ENCODE measurements around the gene ZBTB45. TPM values are rescaled to one million over a fixed set of nuclear protein-coding genes. Genes with fewer than 3 reads are reported as not detected.
A peak's percentile ranks its signal among the peaks of the same experiment; 100 is the strongest.

ZBTB45 gene
- polyA plus RNA-seq, 1 experiment = 9.5 TPM

- DNase-seq (ENCODE audit: low read depth) = no peak
- Histone ChIP-seq H3K4me3 (ENCODE audit: low read depth, low read length) (no peak overlapping the region), H3K27me3 (ENCODE audit: control insufficient read depth, insufficient read depth, low read length) (no peaks in the 10 kb centered on the region), H3K36me3 (ENCODE audit: control insufficient read depth, insufficient read depth, low read length) (peaks cover 14% of the 10 kb centered on the region)
- ChIA-PET CTCF (no interaction called here), POLR2A (no interaction called here)
- TF ChIP-seq CTCF (IDR thresholded peaks at IDR 0.05; ENCODE audit: insufficient read depth, low read depth, low read length) = no peak
Measured at GRCh38 chr19:58469241-58470013, 50.2 kb downstream of the ZBTB45 start.

- POLR2A ChIA-PET = no interaction called here
- Histone ChIP-seq H3K27me3 (ENCODE audit: control insufficient read depth, insufficient read depth, low read length) (no peaks in the 10 kb centered on the region), H3K36me3 (ENCODE audit: control insufficient read depth, insufficient read depth, low read length) (peaks cover 14% of the 10 kb centered on the region), H3K4me3 (ENCODE audit: low read depth, low read length) (peak overlapping the region; percentile 1; the same call in 1 of the 2 replicates)
- CTCF ChIA-PET = no interaction called here
- TF ChIP-seq CTCF (IDR thresholded peaks at IDR 0.05; ENCODE audit: insufficient read depth, low read depth, low read length) = no peak
- no peak for DNase-seq (ENCODE audit: low read depth)
Measured at GRCh38 chr19:58468216-58468839, 51.3 kb downstream of the ZBTB45 start.

- CTCF ChIA-PET = interaction anchor here (0.6 kb wide), 1 partner anchor 134 kb away, joined by 3 read pairs; no protein-coding TSS in a partner anchor
Measured at GRCh38 chr19:58466760-58467589, 52.6 kb downstream of the ZBTB45 start, which contains the start of gene ZNF324. TSS of gene ZNF324 (plus strand) at chr19:58467080. CDS start at chr19:58469186, 2,106 bp downstream.

GRCh38 chr19:58466089-58466759 lies 53.4 kb downstream of the ZBTB45 start:
- Histone ChIP-seq H3K27me3 (ENCODE audit: control insufficient read depth, insufficient read depth, low read length) (no peaks in the 10 kb centered on the region), H3K4me3 (ENCODE audit: low read depth, low read length) (peak overlapping the region; percentile 73), H3K36me3 (ENCODE audit: control insufficient read depth, insufficient read depth, low read length) (peaks cover 5% of the 10 kb centered on the region)
- POLR2A ChIA-PET = no interaction called here
- no peak for TF ChIP-seq CTCF (IDR thresholded peaks at IDR 0.05; ENCODE audit: insufficient read depth, low read depth, low read length)
- no peak for DNase-seq (ENCODE audit: low read depth)
- CTCF ChIA-PET = no interaction called here

More at GRCh38 chr19:58466760-58467589, 52.6 kb downstream of the ZBTB45 start, which contains the start of gene ZNF324:
- peak; percentile 62 for DNase-seq (ENCODE audit: low read depth)
- Histone ChIP-seq H3K36me3 (ENCODE audit: control insufficient read depth, insufficient read depth, low read length) (peaks cover 8% of the 10 kb centered on the region), H3K27me3 (ENCODE audit: control insufficient read depth, insufficient read depth, low read length) (no peaks in the 10 kb centered on the region), H3K4me3 (ENCODE audit: low read depth, low read length) (peak within 1 kb of the TSS; percentile 73)
- POLR2A ChIA-PET = no interaction called here
- TF ChIP-seq CTCF (IDR thresholded peaks at IDR 0.05; ENCODE audit: insufficient read depth, low read depth, low read length) = no peak

Small RNAs within 50 kb of the gene (small RNA-seq; reads per million reads assigned to genes)
- gene MIR6807 (ENCODE audit: insufficient read length, low read depth, low replicate concordance) (not detected), gene RN7SL525P (ENCODE audit: insufficient read length, low read depth, low replicate concordance) (not detected), gene RN7SL693P (ENCODE audit: insufficient read length, low read depth, low replicate concordance) (not detected), gene RNU6-1337P (ENCODE audit: insufficient read length, low read depth, low replicate concordance) (not detected)

Other genes starting within 250 kb of the ZBTB45 start
- gene ZNF8, start 240.9 kb downstream of the ZBTB45 start, polyA plus RNA-seq (2011; rRNA removed) = 2.1 and 2.5 TPM in 2 replicates
- 34.3 and 39.4 TPM in 2 replicates for gene ERVK3-1, start 214.4 kb downstream of the ZBTB45 start, polyA plus RNA-seq (2011; rRNA removed)
- 2.1 and 2.3 TPM in 2 replicates for gene ZSCAN22, start 192.8 kb downstream of the ZBTB45 start, polyA plus RNA-seq (2011; rRNA removed)
- 13.7 and 15.5 TPM in 2 replicates for gene A1BG, start 166.3 kb downstream of the ZBTB45 start, polyA plus RNA-seq (2011; rRNA removed)
- gene ZNF497, start 157.1 kb downstream of the ZBTB45 start, polyA plus RNA-seq (2011; rRNA removed) = 0.20 TPM in 2 replicates
- 0.47 and 0.82 TPM in 2 replicates for gene ZNF837, start 138.8 kb downstream of the ZBTB45 start, polyA plus RNA-seq (2011; rRNA removed)
- 2,500 and 3,326 TPM in 2 replicates for gene RPS5, start 132.5 kb downstream of the ZBTB45 start, polyA plus RNA-seq (2011; rRNA removed)
- gene RNF225, start 124.2 kb downstream of the ZBTB45 start, polyA plus RNA-seq (2011; rRNA removed) = not detected in 2 replicates
- gene ZNF584, start 111.2 kb downstream of the ZBTB45 start, polyA plus RNA-seq (2011; rRNA removed) = 8.9 and 10.0 TPM in 2 replicates
- gene ZNF132, start 79.7 kb downstream of the ZBTB45 start, polyA plus RNA-seq (2011; rRNA removed) = 2.7 and 3.2 TPM in 2 replicates
- 1.6 and 2.0 TPM in 2 replicates for gene ZNF324B, start 68.2 kb downstream of the ZBTB45 start, polyA plus RNA-seq (2011; rRNA removed)
- gene ZNF324, start 52.7 kb downstream of the ZBTB45 start, polyA plus RNA-seq (2011; rRNA removed) = 3.6 and 4.4 TPM in 2 replicates
- gene ZNF446, start 43.5 kb downstream of the ZBTB45 start, polyA plus RNA-seq (2011; rRNA removed) = 5.0 and 8.2 TPM in 2 replicates
- 8.6 and 13.1 TPM in 2 replicates for gene SLC27A5, start 7.8 kb downstream of the ZBTB45 start, polyA plus RNA-seq (2011; rRNA removed)
- 210 and 476 TPM in 2 replicates for gene TRIM28, start 24.3 kb upstream of the ZBTB45 start, polyA plus RNA-seq (2011; rRNA removed)
- gene CHMP2A, start 35.3 kb upstream of the ZBTB45 start, polyA plus RNA-seq (2011; rRNA removed) = 153 and 174 TPM in 2 replicates
- 66.6 and 76.3 TPM in 2 replicates for gene UBE2M, start 38.8 kb upstream of the ZBTB45 start, polyA plus RNA-seq (2011; rRNA removed)
- gene MZF1, start 53.5 kb upstream of the ZBTB45 start, polyA plus RNA-seq (2011; rRNA removed) = 8.4 and 12.5 TPM in 2 replicates

All from BJ (cell line).